ENCODE measurements around the gene SMC6.

The SMC6 gene

DNA sequence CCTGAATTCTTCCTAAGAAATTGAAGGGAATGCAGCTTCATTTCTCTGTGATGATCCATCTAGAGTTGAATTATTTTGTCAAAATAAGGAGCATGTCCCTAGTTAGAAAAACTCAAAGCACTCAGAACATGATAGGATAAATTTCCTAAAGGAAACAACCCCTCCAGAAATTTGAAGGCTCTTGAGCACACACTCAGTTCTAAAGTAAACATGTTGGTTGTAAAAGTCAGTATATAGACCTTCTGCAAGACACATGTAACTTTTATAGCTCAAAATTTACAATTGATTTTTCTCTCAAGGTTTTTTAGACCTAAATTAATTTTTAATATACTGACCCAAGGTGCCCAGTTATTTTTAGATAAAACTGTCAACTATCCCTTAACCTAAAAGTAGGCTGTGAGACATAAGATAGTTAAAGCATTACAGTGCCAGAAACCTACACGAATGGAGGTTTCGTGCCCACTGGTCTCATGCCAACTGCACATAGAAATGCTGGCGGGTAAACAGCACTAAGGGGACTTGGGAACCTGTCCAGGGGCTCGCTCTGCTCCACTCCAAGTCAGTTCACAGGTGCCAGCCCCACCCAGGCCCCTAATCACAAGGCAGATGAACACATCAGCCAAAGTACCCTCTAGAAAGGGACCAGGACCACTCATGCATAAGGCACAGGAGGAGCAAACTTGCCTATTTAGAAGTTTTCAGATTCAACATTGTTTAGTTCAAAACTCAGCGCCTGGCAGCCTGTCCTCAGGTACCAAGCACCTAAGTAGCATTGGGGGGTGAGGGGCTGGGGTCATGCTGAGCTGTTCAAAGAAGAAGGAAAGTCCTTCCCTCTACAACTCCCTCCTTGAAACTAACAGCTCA, 106.5 kb downstream of the SMC6 start:
- no peak for DNase-seq

DNA sequence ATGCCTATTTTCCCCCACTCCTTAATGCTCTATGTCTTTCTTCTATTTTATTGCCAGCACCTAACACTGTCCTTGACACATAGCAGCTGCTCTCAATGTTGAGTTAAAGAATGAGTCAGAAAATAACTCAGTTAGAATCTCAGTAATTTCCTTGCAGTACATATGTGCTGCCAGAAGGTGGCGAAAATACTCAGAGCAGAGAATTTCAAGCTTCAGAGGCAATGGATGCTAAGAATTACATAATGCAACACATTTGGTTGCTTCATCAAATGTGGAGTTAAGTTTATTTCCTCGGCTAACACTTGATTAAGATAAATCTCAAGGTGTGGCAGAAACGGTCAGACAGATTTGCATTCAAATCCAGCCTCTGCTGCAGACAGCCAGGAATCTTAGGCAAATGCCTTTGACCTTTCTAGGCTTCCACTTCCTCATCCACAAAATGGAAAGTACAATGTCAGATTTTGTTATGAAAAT, 107.5 kb downstream of the SMC6 start:
- peak; percentile 71 to 89 (median 83) for DNase-seq

DNA sequence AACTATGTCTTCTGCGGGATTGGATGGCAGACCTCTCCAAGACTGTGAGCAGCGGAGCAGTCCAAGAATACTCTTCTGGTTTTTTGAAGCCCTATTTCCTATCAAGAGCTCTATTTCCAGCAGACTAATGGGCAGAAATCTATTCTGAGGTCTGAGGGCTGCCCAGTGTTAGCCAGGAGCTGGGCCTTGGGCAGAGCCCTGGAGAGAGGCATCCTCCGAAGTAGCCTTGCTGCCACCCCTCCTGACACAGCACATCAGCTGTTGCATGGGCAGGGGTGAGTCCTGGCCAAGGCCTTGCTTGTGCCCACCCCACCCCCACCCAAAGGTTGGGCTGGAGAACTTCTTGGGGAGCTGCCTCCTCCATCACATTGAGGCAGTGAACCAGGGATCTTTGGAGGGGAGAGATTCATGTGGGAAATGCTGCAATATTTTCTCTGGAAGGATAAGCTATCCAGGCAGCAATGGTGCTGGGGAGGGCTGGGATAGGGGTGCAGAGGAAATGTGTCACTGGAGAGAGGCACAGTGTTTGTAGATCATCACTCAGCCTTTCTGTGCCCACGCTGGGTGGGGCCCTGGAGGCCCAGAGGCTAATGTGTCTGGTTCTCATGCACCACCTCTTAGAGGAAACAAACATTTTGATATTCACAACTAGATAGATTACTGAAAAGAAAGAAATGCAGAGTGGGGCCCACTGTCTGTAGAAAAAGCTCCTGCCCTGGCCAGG, 108.5 kb downstream of the SMC6 start:
- peak; percentile 60 to 72 (median 67) for DNase-seq

DNA sequence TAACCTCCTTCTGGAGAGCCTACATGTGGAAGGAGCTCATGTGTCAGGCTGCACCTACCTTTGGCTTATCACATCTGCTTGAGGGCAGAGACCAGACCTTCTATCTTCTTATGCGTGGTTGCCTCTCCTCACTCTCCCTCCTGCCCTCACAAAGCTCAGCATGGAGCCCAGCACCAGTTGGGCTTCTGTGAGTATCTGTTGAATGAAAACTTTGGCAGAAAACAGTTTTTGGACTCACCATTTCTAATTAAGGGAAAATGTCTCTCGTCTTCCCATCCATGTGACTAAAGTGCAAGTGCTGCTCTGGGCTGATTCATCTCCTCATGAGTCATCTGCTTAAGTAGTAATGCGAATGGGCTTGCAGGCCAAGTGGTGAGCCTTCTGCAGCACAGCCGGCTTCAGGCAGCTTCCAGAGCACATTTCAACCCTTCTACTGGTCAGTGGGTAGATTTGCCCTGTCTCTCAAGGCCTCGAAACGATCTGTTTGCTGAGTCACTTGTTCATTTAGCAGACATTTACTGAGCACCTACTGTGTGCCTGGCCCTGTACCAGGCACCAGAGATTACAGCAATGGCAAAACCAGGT, 110.5 kb downstream of the SMC6 start:
- peak; percentile 80 to 94 (median 90) for DNase-seq

DNA sequence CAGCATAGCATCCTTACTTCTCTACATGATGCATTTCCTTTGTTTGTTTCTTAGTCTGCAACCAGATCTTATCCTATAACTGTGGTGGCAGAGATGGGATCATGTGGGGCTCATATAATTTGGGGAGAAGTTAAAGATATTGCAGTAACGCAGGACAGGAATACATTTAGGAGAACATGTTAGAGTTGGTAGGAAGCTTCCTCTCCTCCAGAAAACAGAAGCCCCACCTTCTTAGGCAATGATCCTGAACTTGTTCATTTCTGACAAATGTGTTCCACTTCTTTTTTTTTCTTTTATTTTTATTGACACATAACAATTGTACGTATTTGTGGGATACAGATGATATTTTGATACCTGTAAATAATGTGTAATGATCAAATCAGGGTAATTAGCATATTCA, 113.2 kb downstream of the SMC6 start:
- peak; percentile 23 to 49 (median 36) for DNase-seq

DNA sequence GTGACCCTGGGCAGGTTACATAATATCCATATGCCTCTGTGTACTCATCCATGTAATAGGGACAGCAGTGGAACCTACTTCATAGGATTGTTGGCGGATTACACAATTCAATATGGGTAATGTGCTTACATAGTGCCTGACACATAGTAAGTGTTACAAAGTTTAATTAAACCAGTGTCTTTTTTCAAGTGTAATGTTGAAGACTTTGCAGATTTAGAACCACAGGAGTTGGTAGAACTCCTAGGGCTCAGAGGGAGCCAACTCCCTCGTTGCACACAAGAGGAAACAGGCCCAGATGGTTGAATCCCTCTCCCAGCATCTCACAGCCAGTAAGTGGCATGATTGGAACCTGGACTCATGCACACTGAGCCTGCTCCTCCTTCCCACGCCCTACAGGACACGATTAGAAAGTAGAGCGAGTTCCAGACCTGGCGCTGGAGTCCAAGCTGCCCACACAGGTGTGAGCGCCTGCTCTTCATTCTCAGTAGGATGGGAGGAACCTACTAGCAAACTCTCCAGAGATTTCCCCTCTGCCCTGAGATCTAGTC, 115.3 kb downstream of the SMC6 start:
- DNase-seq: peak in 1 of 4 experiments; percentile 32

DNA sequence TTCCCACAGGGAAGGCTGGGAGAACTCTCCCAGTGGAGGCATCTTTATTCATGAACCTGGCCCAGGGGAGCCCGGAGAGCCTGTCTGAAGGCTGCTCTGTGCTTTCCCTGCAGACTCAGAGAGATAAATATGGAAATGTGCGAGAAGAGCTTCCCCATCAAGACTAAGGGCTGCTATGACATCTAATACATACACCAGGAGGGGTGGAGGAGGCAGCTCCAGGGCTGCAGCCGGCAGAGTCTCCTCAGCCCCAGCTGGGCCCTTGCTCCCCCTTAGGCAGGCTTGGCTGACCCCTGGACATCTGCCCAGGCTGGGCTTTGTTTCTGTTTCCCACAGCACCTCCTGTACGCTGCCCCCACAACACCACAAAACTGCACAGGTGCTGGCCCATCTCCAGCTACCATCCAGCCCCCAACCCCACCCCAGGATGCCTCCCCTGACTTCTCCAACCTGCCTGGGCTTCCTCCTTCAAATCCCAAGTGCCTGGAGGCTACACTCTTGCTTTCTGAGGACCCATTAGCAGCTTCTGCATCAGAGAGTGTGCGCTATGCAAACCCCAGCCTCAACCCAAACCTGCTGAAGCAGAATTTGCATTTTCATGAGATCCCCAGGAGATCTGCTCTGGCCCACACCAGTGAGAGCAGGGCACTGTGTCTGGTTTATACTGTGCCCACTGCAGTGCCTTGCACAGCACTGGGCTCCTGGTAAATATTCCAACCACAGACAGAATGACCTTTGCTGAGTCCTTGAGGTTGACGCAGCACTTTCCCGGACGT, 116.3 kb downstream of the SMC6 start:
- no peak for DNase-seq

DNA sequence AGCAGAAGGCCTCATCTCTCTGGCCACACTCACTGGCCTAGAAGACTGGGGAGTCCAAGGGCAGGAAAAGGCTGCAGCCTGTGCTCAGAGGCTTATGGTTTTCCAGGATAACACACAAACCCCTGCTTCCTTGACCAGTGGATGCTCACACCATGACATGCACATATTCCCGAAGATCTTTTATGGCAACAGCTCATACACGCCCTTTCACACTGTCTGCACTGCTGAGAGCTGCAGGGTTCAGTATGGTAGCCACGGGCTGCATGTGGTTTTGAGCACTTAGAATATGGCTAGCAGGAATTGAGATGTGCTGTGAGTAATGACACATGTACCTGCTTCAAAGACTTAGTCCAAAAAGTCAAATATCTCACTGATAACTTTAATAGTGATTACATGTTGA, 117.4 kb downstream of the SMC6 start:
- no peak for DNase-seq

DNA sequence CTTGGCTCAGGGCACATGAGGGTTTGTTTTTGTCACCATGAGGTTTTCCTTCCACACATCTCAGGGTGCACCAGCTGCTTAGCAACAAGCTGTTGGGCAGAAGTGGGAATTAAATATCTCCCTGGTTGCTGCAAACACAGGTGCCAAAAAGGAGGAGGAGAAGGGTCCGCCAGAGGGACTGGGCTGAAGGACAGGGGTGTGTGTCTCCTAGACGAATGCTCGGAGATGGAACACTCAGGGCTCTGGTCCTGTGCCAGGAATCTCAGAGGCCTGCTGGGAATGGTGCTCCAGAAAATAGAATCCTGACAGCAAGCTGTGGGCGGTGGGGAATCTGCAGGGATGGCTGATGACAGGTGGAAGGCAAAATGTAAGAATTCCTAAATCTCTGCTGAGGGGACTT, 118.6 kb downstream of the SMC6 start:
- DNase-seq: no peak

DNA sequence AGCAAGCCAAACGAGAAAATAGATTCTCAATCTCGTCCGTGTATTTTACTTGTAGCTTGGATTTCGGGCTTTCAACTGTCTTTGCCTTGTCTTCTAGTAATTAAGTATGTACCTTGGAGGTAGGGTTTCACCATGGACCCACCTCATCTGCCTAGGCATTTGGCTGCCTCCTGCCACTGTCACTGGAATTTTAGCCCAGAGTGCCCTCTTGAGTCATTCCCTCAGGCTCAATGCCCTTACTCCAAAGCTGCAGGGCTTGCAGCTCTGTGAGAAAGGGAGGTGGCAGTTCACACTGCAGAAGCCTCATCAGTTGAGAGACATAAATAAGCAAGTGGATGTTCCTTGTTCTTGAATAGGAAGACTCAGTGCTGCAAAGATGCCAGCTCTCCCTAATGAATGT, 123.5 kb downstream of the SMC6 start:
- no peak for DNase-seq

DNA sequence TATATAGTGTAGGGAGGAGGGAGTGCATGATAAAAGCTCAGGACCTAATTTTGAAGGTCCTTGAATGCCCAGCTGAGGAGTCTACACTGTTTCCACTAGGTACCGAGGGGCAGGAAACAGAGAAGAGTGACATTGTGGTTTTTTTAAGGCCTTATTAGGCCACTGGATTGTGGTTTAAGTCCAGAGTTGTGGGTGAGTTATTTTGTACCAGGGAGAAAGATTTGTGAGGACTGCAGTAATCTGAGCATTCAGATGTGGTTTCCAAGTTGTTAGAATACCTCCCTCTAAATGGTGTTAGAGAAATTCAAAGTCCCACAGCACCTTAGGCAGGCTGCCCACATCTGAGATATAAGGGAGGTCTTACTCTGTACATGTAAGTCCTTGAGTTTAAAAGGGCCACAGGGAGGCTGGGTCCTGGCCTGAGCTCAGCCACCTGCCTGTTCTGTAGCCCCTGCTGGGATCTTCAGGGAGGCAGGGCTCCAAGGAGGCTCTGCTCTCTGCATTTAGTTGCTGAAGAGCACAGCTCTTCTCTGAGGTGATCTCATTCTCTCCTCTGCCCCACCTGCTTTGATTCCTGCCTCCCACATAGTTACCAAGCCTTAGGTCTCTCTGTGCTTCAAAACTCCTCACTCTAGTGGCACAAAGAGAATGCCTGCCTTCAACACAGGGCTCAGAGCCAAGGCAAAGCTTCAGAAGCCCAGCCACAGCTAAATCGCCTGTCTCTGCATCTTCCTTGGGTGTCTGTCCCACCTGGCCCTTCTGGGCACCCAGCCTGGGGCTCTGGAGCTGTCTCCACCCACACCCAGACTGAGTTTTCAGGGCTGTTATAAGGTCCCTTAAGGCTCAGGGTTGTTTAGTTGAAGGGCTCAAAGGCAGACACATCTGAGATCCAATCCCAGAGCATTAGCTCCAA, 125.0 kb downstream of the SMC6 start:
- no peak for DNase-seq

DNA sequence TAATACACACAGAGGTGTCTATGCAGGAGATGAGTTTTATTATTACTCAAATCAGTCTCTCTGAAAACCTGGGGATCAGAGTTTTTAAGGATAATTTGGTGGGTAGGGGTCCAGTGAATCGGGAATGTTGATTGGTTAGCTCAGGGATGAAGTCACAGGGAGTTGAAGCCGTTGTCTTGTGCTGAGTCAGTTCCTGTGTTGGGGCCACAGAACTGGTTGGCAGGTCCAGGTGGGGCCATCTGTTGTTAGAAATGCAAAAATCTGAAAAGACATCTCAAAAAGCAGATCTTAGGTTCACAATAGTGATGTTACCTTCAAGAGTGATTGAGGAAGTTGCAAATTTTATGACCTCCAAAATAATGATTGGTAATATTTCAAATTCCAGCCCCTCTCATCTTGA, 126.2 kb downstream of the SMC6 start:
- DNase-seq: no peak

DNA sequence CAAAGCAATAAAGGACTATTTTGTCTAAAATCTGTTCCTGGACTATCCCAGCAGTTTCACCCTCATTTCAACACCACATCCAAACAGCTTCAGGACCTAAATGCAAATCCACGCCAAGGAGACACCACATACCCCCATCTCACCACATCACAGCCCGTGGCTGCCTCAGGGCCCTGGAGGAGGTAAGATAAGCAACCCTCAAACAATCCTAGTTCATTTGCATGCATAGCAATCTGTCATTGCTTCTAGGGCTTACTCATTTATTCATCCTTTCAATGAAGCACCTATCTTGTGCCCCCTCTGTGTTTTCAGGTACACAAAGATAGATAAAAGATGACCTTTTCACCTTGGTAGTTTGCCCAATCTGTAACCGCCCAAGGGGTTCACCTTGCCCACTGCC, 126.6 kb downstream of the SMC6 start:
- no peak for DNase-seq

DNA sequence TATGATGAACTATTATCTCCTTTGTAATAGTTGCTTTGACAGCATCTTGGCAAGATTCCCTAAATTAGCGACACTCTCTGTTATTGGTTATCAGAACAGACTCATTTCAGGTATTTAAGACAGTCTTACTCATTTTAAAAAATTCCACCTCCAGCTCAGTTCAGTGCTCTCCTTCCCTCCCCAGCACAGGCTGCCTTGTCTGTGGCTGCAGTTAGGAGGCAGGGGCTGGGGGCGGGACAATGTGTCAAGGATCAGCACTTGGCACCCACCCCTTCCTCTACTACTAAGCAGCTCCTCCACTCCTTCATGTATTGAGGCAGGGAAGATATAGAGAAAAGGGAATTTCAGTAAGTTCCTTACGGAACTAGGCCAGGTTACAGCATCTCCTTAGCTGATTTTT, 128.2 kb downstream of the SMC6 start:
- DNase-seq: no peak

DNA sequence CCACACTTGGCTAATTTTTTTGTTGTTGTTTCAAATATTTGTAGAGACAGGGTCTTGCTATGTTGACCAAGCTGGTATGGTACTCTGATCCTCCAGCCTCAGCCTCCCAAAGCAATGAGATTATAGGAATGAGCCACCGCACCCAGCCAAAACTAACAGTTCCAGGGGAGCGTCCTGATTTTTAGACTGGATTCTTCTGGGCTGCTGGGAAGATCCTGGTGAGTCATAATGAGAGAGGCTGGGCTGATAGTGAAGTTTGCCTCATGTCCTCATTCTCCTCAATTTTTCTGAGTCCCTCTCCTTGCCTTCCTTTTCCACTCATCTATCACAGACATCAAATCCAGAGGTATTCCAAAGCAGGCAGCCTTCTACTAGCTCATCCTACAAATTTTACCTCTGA, 131.8 kb downstream of the SMC6 start:
- no peak for DNase-seq

DNA sequence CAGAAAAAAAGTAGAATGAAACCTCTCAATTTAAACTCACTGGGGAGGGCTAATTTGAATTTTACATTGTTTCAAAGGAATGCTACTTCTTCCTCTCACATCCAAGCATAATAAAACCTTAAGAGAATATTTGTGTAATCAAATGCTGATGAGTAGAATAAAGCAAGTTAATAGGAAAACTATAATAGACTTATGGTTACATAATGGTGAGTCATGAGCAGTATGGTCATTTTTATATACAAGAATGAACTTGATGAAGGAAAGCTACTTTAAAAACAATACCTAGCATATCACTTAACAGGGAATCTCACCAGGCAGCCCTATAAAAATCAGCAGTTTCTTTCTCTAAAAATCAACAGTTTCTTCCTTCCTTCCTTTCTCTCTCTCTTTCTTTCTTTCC, 132.8 kb downstream of the SMC6 start:
- DNase-seq: no peak

DNA sequence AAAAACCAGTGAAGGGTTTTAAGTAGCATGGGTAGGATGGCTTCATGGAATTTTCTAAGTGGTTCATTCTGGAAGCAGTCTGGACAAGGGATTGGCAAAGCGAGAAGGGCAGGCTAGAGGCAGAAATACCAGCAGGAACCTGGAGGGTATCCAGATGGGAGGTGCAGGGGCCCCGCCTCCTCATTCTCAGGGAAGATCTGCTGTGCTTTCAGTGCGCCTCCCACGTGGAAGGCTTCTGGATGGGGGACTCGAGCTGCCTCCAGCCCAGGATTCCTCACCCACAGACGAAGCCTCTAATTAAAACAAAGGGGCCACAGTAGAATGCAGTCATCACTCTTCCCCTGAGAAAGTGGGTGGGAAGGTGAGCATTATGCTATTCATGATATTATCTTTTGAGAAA, 133.3 kb downstream of the SMC6 start:
- DNase-seq: no peak

DNA sequence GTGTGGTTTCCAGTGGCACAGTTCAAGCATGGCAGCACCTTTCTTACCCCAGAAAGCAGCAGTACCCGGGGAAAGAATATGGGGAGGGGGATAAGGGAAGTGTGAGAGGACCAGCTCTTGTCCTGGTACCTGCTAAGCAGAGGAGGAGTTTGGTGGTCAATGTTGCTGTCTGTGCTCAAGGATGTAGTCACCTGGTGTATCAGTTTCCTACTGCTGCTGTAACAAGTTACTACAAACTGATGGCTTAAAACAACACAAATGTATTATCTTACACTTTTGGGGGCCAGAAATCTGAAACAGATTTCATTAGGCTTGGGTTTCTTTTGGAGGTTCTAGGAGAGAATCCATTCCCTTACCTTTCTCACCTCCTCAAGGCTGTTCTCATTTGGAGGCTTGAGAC, 135.7 kb downstream of the SMC6 start:
- no peak for DNase-seq

DNA sequence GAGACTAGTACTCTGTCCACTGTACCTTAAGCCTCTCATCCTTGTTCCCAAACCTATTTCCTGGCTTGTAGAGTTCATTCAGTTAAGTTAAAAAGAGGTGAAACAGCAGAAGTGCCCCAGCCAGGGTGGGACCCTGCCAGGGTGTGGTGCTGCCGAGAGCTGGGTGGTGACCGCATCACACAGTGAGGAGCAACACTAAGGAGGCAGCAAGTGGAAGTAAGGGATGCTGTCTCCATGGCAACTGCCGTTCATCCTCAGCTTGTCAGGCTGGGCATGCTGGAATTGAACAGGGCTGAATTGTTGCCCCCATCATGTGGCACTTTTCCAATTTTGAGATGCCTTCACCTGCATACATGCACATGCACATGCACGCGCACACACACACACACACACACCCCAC, 136.1 kb downstream of the SMC6 start:
- no peak for DNase-seq

DNA sequence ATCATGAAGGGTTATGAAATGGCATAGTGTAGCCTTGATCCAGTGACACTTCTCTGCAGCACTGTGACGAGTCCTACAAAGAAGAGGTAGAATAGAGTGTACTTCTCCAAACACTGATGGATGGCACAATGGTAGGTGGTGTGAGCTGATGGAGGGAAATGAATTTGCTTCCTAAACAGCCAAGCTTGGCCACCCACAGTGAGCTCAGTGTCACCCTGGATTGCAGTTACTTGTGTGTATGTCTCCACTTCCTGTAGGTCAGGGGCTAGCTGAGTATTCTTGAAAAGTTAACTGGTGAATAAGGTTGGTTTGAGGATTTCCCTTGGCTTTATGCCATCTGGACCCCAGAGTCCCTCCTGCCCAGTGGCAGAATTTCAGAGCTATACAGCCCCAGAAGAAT, 137.2 kb downstream of the SMC6 start:
- DNase-seq: peak in 3 of 4 experiments; percentile 10 to 26 (median 20)

DNA sequence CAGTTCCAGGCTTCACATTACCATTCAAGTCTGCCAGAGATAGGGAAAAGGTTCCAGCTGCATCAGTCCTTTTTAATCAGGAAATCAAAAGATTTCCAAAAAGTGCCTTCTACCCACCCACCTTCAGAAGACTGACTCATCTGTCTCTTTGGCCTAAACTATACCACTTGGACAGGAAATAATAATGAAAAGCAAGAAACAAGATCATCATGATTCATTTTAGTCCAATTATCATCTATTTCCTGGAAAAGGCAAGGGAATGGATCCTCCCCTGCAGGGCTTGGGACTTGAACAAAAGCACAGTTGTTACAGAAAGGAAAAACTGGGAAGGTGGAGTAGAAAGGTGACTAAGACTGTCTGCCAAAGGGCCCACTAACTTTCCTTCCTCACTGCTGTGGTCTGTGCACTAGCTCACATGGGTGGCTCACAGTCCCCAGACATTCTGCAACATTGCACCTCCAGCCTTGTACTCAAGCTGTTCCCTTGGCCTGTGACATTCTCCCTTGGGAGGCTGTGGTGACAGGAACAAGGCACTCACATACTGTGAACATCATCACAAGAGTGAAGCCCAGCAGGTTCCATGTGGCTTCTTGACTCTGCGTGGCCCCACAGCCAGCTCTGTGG, 137.8 kb downstream of the SMC6 start:
- no peak for DNase-seq
